A549 (cell line): Measurements from ENCODE around the gene TCF23. TPM values are rescaled to one million over a fixed set of nuclear protein-coding genes. Genes with fewer than 3 reads are reported as not detected.
A peak's percentile ranks its signal among the peaks of the same experiment; 100 is the strongest.

Source experiments
- ATAC-seq, 2 experiments: fragments of 200-7000 bp in 1 of 2; fragments of >200 bp in 1 of 2; cut with Nextera tagmentation in 1 of 2; cut with Tn5 transposase in 1 of 2; 3 replicates each; pipeline versions ENCODE4 v1.8.0 to v1.9.1; 2018 to 2020; ENCODE audit warnings: mild to moderate bottlenecking in 1 of 2, moderate library complexity in 1 of 2
- CTCF ChIA-PET: fragments of 300-600 bp; sonication (Branson Sonifier 250); formaldehyde crosslinking; extraction: SDS; loops from one replicate; lab custom pipeline; 2021; ENCODE audit warnings: antibody characterized with exemption, inconsistent platforms; lab: Yijun Ruan, JAX
- POLR2A ChIA-PET: fragments of 350-600 bp; formaldehyde crosslinking; extraction: SDS; loops from one replicate; lab custom pipeline; 2021; ENCODE audit warnings: antibody characterized with exemption, inconsistent platforms; lab: Yijun Ruan, JAX
- DNase-seq, 2 experiments: peaks; one replicate each; pipeline versions ENCODE4 v3.0.0 to v3.0.0-alpha.2; 2011 to 2016; ENCODE audit warnings: low read depth in 1 of 2, low spot score in 1 of 2
- FAIRE-seq: peaks from 2 replicates; lab custom pipeline; 2011; peaks lifted over from hg19 to GRCh38; lab: Jason Lieb, UNC
- H3K27ac ChIP-seq, 2 experiments: fragments of >200 bp; sonication (Bioruptor Twin); formaldehyde crosslinking; 3 replicates each; pipeline ENCODE4 v1.5.1; 2016 to 2017
- H3K4me1 ChIP-seq: fragments of >200 bp; sonication (Bioruptor Twin); formaldehyde crosslinking; 3 replicates; pipeline ENCODE4 v1.6.1; 2016
- H3K4me2 ChIP-seq: fragments of >200 bp; sonication (Bioruptor Twin); formaldehyde crosslinking; 3 replicates; pipeline ENCODE4 v1.6.1; 2016
- H3K4me3 ChIP-seq: fragments of >200 bp; sonication (Bioruptor Twin); formaldehyde crosslinking; 3 replicates; pipeline ENCODE4 v1.5.1; 2016
- H3K9me3 ChIP-seq: fragments of >200 bp; sonication (Bioruptor Twin); formaldehyde crosslinking; 3 replicates; pipeline ENCODE4 v1.6.1; 2016
- BHLHE40 ChIP-seq: IDR thresholded peaks from 2 replicates; pipeline ENCODE4 v1.6.1; 2012; ENCODE audit warnings: low read depth, low read length, inconsistent platforms
- CBX2 ChIP-seq: fragments of 200-600 bp; sonication (generic); IDR thresholded peaks from 2 replicates; pipeline ENCODE4 v1.6.1; 2016; ENCODE audit warnings: low read depth, mild to moderate bottlenecking, borderline replicate concordance
- EHF ChIP-seq: fragments of 250-450 bp; sonication (Bioruptor Pico); IDR thresholded peaks from 2 replicates; pipeline ENCODE4 v1.5.0; 2020; ENCODE audit warnings: mild to moderate bottlenecking
- EP300 ChIP-seq, 2 experiments: fragments of >200 bp; sonication (Bioruptor Twin); formaldehyde crosslinking; IDR thresholded peaks; 2 replicates in 1 of 2; 3 replicates in 1 of 2; pipeline ENCODE4 v1.6.1; 2016 to 2017
- GATA3 ChIP-seq: IDR thresholded peaks from 2 replicates; pipeline ENCODE4 v1.6.1; 2012; ENCODE audit warnings: borderline replicate concordance
- HOXB13 ChIP-seq: fragments of 250-450 bp; sonication (Bioruptor Pico); IDR thresholded peaks from 2 replicates; pipeline ENCODE4 v1.5.0; 2020; ENCODE audit warnings: low read depth, mild to moderate bottlenecking, moderate library complexity
- HOXB5 ChIP-seq: fragments of 250-450 bp; sonication (Bioruptor Pico); IDR thresholded peaks from 2 replicates; pipeline ENCODE4 v1.5.0; 2020; ENCODE audit warnings: mild to moderate bottlenecking, moderate library complexity
- JUNB ChIP-seq: fragments of >200 bp; sonication (Bioruptor Twin); formaldehyde crosslinking; IDR thresholded peaks from 2 replicates; pipeline ENCODE4 v1.6.1; 2016
- KDM1A ChIP-seq: fragments of 200-600 bp; sonication (generic); IDR thresholded peaks from 2 replicates; pipeline ENCODE4 v1.6.1; 2016; ENCODE audit warnings: low read depth, mild to moderate bottlenecking
- POLR2AphosphoS2 ChIP-seq: conservative IDR thresholded peaks from 2 replicates; pipeline ENCODE4 v1.6.1; 2012; ENCODE audit warnings: low read length, improper control_type of control experiment, inconsistent platforms
- RAD21 ChIP-seq, 2 experiments: fragments of >200 bp in 1 of 2; sonication (Bioruptor Twin) in 1 of 2; formaldehyde crosslinking in 1 of 2; IDR thresholded peaks in 1 of 2; conservative IDR thresholded peaks in 1 of 2; 2 replicates in 1 of 2; 3 replicates in 1 of 2; pipeline ENCODE4 v1.6.1; 2012 to 2018; ENCODE audit warnings: inconsistent platforms in 1 of 2
- TFCP2L1 ChIP-seq: fragments of 250-450 bp; sonication (Bioruptor Pico); IDR thresholded peaks from 2 replicates; pipeline ENCODE4 v1.5.0; 2021; ENCODE audit warnings: mild to moderate bottlenecking
- ZNF302 ChIP-seq: fragments of 250-450 bp; sonication (Bioruptor Pico); IDR thresholded peaks from 2 replicates; pipeline ENCODE4 v1.9.0; 2021; ENCODE audit warnings: inconsistent platforms, mild to moderate bottlenecking, moderate library complexity
- WGBS: methylation state at CpG from one replicate; pipeline ENCODE4 v1.1.6; 2017; ENCODE audit errors: missing lambda C conversion rate; 5-methylcytosine and 5-hydroxymethylcytosine counted together
- polyA plus RNA-seq, 4 experiments: library from polyadenylated mRNA; depleted of rRNA in 3 of 4; stranded (reverse); fragments of >200 nt; fragmentation: RNase III in 1 of 4; extraction: RNeasy Plus Mini Kit Qiagen cat#74134 plus additional on column Dnase treatment in 1 of 4; gene quantifications; 2 replicates in 3 of 4; 3 replicates in 1 of 4; pipeline ENCODE4 v1.2.3, GENCODE V29; 2011 to 2017
- TF ChIP-seq, protein P1 (sequence below): fragments of 250-450 bp; sonication (Bioruptor Pico); IDR thresholded peaks from 2 replicates; pipeline ENCODE4 v1.5.0; 2020; ENCODE audit warnings: low read depth, mild to moderate bottlenecking, moderate library complexity
- TF ChIP-seq, protein P2 (sequence below): fragments of 250-450 bp; sonication (Bioruptor Pico); IDR thresholded peaks from 2 replicates; pipeline ENCODE4 v1.5.0; 2021; ENCODE audit warnings: mild to moderate bottlenecking, moderate library complexity, borderline replicate concordance
- TF ChIP-seq, protein P3 (sequence below): fragments of >200 bp; sonication (Bioruptor Twin); formaldehyde crosslinking; IDR thresholded peaks from 2 replicates; pipeline ENCODE4 v1.6.1; 2016
- TF ChIP-seq, protein P4 (sequence below): fragments of 200-600 bp; sonication (generic); IDR thresholded peaks from 2 replicates; pipeline ENCODE4 v1.6.1; 2016; ENCODE audit warnings: antibody characterized with exemption, mild to moderate bottlenecking, moderate library complexity
- TF ChIP-seq, protein P5 (sequence below): IDR thresholded peaks from 2 replicates; pipeline ENCODE4 v1.6.1; 2012; ENCODE audit warnings: low read depth, borderline replicate concordance

Gene TCF23
- polyA plus RNA-seq, 2 of the 4 experiments (the other 2 are of a cell fraction) = not detected

DNA sequence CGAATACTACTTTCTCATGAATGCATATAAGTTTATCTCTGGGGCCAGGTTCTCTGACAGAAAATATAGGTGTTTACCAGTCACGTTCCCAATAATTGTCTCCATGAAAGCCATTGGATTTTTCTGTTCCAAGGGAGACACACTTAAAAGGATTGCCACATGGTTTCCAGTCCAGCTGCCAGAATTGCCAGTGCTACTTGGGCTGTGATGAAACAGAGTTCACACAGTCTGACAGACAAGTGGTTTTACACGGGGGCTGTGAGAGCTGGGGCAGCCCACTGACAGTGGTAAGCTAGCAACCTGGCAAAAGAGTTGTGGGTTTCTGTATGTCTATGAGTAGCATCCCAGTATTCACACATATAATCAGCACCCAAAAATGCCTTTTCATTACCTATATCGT, 35.3 kb downstream of the TCF23 start:
- H3K9me3 ChIP-seq = no peaks in the 10 kb centered on the region
- FAIRE-seq (no peak), ATAC-seq (0 out of 6 replicates have a peak, but pooled peaks of 1 of the 2 experiments have one; percentile 18), DNase-seq (no peak)
- POLR2A ChIA-PET = no interaction called here
- TF ChIP-seq BHLHE40 = no peak
- TF ChIP-seq, protein P1, sequence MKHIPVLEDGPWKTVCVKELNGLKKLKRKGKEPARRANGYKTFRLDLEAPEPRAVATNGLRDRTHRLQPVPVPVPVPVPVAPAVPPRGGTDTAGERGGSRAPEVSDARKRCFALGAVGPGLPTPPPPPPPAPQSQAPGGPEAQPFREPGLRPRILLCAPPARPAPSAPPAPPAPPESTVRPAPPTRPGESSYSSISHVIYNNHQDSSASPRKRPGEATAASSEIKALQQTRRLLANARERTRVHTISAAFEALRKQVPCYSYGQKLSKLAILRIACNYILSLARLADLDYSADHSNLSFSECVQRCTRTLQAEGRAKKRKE (CRISPR knock-in tag) = no peak
- TF ChIP-seq KDM1A = no peak
- no peak for TF ChIP-seq CBX2
- TF ChIP-seq, protein P2, sequence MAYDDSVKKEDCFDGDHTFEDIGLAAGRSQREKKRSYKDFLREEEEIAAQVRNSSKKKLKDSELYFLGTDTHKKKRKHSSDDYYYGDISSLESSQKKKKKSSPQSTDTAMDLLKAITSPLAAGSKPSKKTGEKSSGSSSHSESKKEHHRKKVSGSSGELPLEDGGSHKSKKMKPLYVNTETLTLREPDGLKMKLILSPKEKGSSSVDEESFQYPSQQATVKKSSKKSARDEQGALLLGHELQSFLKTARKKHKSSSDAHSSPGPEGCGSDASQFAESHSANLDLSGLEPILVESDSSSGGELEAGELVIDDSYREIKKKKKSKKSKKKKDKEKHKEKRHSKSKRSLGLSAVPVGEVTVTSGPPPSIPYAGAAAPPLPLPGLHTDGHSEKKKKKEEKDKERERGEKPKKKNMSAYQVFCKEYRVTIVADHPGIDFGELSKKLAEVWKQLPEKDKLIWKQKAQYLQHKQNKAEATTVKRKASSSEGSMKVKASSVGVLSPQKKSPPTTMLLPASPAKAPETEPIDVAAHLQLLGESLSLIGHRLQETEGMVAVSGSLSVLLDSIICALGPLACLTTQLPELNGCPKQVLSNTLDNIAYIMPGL = no peak
- TF ChIP-seq JUNB = no peak
- TF ChIP-seq, protein P3, sequence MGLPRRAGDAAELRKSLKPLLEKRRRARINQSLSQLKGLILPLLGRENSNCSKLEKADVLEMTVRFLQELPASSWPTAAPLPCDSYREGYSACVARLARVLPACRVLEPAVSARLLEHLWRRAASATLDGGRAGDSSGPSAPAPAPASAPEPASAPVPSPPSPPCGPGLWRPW = no peak
- TF ChIP-seq HOXB13 (CRISPR knock-in tag) = no peak
- no peak for TF ChIP-seq EP300 (IDR thresholded peaks at IDR 0.05)
- no peak for TF ChIP-seq TFCP2L1 (CRISPR knock-in tag)
- TF ChIP-seq, protein P4, sequence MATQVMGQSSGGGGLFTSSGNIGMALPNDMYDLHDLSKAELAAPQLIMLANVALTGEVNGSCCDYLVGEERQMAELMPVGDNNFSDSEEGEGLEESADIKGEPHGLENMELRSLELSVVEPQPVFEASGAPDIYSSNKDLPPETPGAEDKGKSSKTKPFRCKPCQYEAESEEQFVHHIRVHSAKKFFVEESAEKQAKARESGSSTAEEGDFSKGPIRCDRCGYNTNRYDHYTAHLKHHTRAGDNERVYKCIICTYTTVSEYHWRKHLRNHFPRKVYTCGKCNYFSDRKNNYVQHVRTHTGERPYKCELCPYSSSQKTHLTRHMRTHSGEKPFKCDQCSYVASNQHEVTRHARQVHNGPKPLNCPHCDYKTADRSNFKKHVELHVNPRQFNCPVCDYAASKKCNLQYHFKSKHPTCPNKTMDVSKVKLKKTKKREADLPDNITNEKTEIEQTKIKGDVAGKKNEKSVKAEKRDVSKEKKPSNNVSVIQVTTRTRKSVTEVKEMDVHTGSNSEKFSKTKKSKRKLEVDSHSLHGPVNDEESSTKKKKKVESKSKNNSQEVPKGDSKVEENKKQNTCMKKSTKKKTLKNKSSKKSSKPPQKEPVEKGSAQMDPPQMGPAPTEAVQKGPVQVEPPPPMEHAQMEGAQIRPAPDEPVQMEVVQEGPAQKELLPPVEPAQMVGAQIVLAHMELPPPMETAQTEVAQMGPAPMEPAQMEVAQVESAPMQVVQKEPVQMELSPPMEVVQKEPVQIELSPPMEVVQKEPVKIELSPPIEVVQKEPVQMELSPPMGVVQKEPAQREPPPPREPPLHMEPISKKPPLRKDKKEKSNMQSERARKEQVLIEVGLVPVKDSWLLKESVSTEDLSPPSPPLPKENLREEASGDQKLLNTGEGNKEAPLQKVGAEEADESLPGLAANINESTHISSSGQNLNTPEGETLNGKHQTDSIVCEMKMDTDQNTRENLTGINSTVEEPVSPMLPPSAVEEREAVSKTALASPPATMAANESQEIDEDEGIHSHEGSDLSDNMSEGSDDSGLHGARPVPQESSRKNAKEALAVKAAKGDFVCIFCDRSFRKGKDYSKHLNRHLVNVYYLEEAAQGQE = no peak
- TF ChIP-seq RAD21 (conservative IDR thresholded peaks at IDR 0.05 in 1 of 2, IDR thresholded peaks at IDR 0.05 in 1 of 2) = no peak
- TF ChIP-seq ZNF302 (CRISPR knock-in tag) = no peak
- no peak for TF ChIP-seq HOXB5 (CRISPR knock-in tag)
- no peak for TF ChIP-seq GATA3
- no peak overlapping the region for H3K4me3 ChIP-seq
- no peak overlapping the region for H3K4me2 ChIP-seq
- H3K4me1 ChIP-seq = no peaks in the 10 kb centered on the region
- WGBS = 58% methylated on average over 4 of the region's 4 CpGs
- H3K27ac ChIP-seq = no peak overlapping the region
- CTCF ChIA-PET = interaction anchor here (0.7 to 3.6 kb wide), 7 partner anchors 8 to 391 kb away, joined by 3 to 16 read pairs (median 5); no protein-coding TSS in a partner anchor

DNA sequence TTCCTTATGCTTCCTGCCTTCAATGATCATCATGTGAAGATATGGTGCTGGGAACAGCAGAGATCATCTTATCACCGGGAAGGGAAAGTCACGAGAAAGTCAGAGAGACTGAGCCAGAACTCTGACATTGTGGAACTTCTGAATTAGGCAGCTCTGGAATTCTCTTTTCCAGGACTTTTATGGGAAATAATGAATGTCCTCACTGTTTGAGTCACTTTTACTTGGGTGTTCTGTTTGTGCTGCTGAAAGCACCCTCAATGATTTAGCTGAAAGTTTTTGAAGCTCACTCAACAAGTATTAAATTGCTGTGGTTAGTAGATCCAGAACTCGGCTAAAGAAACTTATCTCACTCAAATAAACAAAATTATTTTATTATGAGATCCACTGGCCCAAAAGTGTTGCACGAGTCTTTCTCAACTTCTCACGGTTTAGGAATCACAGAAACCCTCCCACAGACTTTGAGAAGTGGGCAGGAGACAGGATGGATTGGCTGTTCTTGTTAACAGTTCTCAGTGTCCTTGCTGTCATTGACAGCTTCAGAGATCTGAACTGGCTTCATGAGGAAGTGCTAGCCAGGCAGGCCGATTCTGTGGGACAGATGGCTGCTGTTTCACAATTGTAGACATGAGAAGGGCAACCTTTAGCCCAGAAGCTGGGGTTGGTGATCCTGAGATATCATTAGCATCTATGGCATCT, 36.7 kb downstream of the TCF23 start:
- DNase-seq (no peak), FAIRE-seq (no peak), ATAC-seq (peak in 1 of 2 experiments; percentile 51; a peak in 3 of 6 replicates)
- WGBS = 37% methylated on average over 6 of the region's 6 CpGs
- H3K4me2 ChIP-seq = no peak overlapping the region
- CTCF ChIA-PET = interaction anchor here (0.9 to 5.1 kb wide), 8 partner anchors 9 to 100 kb away, joined by 3 to 34 read pairs (median 5); no protein-coding TSS in a partner anchor
- no peak for TF ChIP-seq EHF (CRISPR knock-in tag)
- no peak for TF ChIP-seq POLR2AphosphoS2
- no peak for TF ChIP-seq BHLHE40
- TF ChIP-seq, protein P5, sequence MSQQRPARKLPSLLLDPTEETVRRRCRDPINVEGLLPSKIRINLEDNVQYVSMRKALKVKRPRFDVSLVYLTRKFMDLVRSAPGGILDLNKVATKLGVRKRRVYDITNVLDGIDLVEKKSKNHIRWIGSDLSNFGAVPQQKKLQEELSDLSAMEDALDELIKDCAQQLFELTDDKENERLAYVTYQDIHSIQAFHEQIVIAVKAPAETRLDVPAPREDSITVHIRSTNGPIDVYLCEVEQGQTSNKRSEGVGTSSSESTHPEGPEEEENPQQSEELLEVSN = no peak
- TF ChIP-seq, protein P3 = no peak
- no peak for TF ChIP-seq ZNF302 (CRISPR knock-in tag)
- H3K9me3 ChIP-seq = no peaks in the 10 kb centered on the region
- POLR2A ChIA-PET = no interaction called here
- no peak overlapping the region for H3K27ac ChIP-seq
- no peaks in the 10 kb centered on the region for H3K4me1 ChIP-seq
- no peak overlapping the region for H3K4me3 ChIP-seq
